SU-DHL-6 (cell line): ENCODE measurements around the gene CNGA3.
"Not testable (repeated sequence)": the region's sequence is repeated elsewhere in the genome, so short reads cannot be mapped to it uniquely, and the experiment has no call there.

Experiments used
- H2AFZ ChIP-seq: fragments of 200-600 bp; sonication (generic); 2 replicates; pipeline ENCODE4 v1.6.1; 2014; ENCODE audit warnings: low read depth, mild to moderate bottlenecking, moderate library complexity, mixed read lengths, antibody characterized with exemption, low read length; ENCODE audit not compliant: severe bottlenecking
- H3F3A ChIP-seq: fragments of 200-600 bp; shearing (Covaris generic); 2 replicates; pipeline ENCODE4 v1.6.0; 2016; ENCODE audit warnings: antibody characterized with exemption, mild to moderate bottlenecking; ENCODE audit not compliant: insufficient read depth
- H3K27ac ChIP-seq: fragments of 200-600 bp; sonication (generic); 2 replicates; pipeline ENCODE4 v1.5.1; 2016; ENCODE audit warnings: low read depth, mild to moderate bottlenecking, low read length, moderate library complexity, mixed read lengths
- H3K27me3 ChIP-seq: fragments of 200-600 bp; sonication (generic), shearing (Covaris generic); 2 replicates; pipeline ENCODE4 v1.6.0; 2014; ENCODE audit warnings: mild to moderate bottlenecking, low read length
- H3K36me3 ChIP-seq: fragments of 200-600 bp; sonication (generic); 2 replicates; pipeline ENCODE4 v1.6.1; 2014; ENCODE audit warnings: mild to moderate bottlenecking, low read length, mixed read lengths
- H3K4me2 ChIP-seq: fragments of 300-600, 200-600 bp; shearing (Covaris generic), sonication (generic); 2 replicates; pipeline ENCODE4 v1.6.0; 2014; ENCODE audit warnings: low read length, low read depth, mild to moderate bottlenecking; ENCODE audit not compliant: poor library complexity, severe bottlenecking
- H3K4me3 ChIP-seq: fragments of 200-600 bp; sonication (generic); 2 replicates; pipeline ENCODE4 v1.5.1; 2014; ENCODE audit warnings: antibody characterized with exemption, low read length, mild to moderate bottlenecking, mixed read lengths; ENCODE audit not compliant: insufficient read depth, poor library complexity, severe bottlenecking
- H3K79me2 ChIP-seq: fragments of 200-600 bp; sonication (generic); 2 replicates; pipeline ENCODE4 v1.6.1; 2014; ENCODE audit warnings: mild to moderate bottlenecking, low read length, moderate library complexity; ENCODE audit not compliant: insufficient read depth
- H3K9ac ChIP-seq: fragments of 200-600 bp; sonication (generic); 2 replicates; pipeline ENCODE4 v1.7.0; 2014; ENCODE audit warnings: mild to moderate bottlenecking, low read length
- H3K9me2 ChIP-seq: fragments of 200-600 bp; sonication (generic); replicated peaks from 2 replicates; pipeline ENCODE4 v1.6.1; 2014; ENCODE audit warnings: low read length; ENCODE audit not compliant: insufficient read depth
- H3K9me3 ChIP-seq: fragments of 200-600 bp; sonication (generic); 2 replicates; pipeline ENCODE4 v1.6.1; 2014; ENCODE audit warnings: low read length, mixed read lengths; ENCODE audit not compliant: insufficient read depth
- H4K20me1 ChIP-seq: fragments of 200-600 bp; sonication (generic); 2 replicates; pipeline ENCODE4 v1.6.1; 2014; ENCODE audit warnings: low read depth, mild to moderate bottlenecking, antibody characterized with exemption, low read length, moderate library complexity, mixed read lengths
- EZH2phosphoT487 ChIP-seq: fragments of 200-600 bp; sonication (generic), shearing (Covaris generic); conservative IDR thresholded peaks from 2 replicates; pipeline ENCODE4 v1.6.1; 2018; ENCODE audit warnings: mild to moderate bottlenecking, antibody characterized with exemption, low read length, moderate library complexity, mixed read lengths
- TF ChIP-seq, protein P1 (sequence below): fragments of 200-600 bp; sonication (generic); IDR thresholded peaks from one replicate; pipeline ENCODE4 v1.5.1; 2017; ENCODE audit warnings: antibody characterized with exemption, mild to moderate bottlenecking, low read length, moderate library complexity; ENCODE audit not compliant: insufficient read depth, poor library complexity, severe bottlenecking

CNGA3 gene

DNA sequence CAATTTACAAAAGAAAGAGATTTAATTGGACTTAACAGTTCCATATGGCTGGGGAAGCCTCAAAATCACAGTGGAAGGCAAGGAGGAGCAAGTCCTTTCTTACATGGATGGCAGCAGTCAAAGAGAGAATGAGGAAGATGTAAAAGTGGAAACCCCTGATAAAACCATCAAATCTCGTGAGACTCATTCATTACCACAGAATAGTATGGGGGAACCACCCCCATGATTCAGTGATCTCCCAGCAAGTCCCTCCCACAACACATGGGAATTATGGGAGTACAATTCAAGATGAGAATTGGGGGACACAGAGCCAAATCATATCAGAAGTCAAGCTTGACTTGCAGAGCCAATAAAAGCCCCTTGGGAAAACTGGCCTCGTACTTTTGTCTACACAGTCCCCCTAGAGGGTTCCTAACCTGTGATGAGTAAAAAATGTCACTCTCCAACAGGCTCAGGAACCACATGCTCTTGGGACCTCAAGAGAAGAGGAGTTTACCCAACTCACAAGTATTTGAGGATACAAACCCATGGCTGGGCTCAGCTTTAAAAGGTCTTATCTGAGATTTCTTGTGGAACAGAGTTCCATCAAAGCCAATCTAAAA lies 87.2 kb downstream of the CNGA3 start:
- Histone ChIP-seq H4K20me1 (no peaks in the 10 kb centered on the region), H3K9me3 (peaks cover 9% of the 10 kb centered on the region; the same call in 1 of the 2 replicates), H3K4me2 (no peak overlapping the region)

DNA sequence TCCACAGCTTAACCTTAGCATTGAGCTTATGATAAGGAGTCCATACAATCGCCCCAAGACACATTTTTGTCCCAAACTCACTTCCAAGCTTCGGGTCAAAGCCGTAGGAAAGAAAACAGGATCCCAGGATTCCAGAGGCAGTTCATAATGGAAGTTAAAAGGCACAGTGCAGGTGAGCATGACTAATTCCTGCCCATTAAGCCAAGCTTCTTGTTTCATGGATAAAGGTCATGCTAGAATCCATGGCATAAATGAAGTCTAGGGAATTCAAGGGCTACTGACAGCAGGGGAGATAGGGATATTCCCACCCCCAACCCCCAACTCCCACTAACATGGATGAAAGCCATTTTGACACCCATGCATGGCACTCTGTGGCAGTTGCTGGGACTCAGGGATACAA lies 88.2 kb downstream of the CNGA3 start:
- Histone ChIP-seq H3K4me2 (no peak overlapping the region), H3F3A (no peaks in the 10 kb centered on the region), H3K4me3 (no peak overlapping the region), H3K36me3 (no peaks in the 10 kb centered on the region), H3K27ac (no peak overlapping the region), H3K9ac (no peak overlapping the region), H2AFZ (no peak overlapping the region), H3K27me3 (no peaks in the 10 kb centered on the region), H3K9me2 (no peaks in the 10 kb centered on the region), H3K79me2 (no peaks in the 10 kb centered on the region), H4K20me1 (no peaks in the 10 kb centered on the region), H3K9me3 (peaks cover 9% of the 10 kb centered on the region; the same call in 1 of the 2 replicates)
- TF ChIP-seq, protein P1, sequence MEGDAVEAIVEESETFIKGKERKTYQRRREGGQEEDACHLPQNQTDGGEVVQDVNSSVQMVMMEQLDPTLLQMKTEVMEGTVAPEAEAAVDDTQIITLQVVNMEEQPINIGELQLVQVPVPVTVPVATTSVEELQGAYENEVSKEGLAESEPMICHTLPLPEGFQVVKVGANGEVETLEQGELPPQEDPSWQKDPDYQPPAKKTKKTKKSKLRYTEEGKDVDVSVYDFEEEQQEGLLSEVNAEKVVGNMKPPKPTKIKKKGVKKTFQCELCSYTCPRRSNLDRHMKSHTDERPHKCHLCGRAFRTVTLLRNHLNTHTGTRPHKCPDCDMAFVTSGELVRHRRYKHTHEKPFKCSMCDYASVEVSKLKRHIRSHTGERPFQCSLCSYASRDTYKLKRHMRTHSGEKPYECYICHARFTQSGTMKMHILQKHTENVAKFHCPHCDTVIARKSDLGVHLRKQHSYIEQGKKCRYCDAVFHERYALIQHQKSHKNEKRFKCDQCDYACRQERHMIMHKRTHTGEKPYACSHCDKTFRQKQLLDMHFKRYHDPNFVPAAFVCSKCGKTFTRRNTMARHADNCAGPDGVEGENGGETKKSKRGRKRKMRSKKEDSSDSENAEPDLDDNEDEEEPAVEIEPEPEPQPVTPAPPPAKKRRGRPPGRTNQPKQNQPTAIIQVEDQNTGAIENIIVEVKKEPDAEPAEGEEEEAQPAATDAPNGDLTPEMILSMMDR: no peak
- TF ChIP-seq EZH2phosphoT487: no peak

More for the DNA sequence above, 87.2 kb downstream of the CNGA3 start:
- Histone ChIP-seq H3K4me3 (no peak overlapping the region), H3K9ac (no peak overlapping the region), H3F3A (no peaks in the 10 kb centered on the region), H3K79me2 (no peaks in the 10 kb centered on the region), H3K27me3 (no peaks in the 10 kb centered on the region), H3K27ac (no peak overlapping the region), H3K9me2 (no peaks in the 10 kb centered on the region), H3K36me3 (no peaks in the 10 kb centered on the region), H2AFZ (no peak overlapping the region)
- TF ChIP-seq, protein P1: no peak
- TF ChIP-seq EZH2phosphoT487: no peak

DNA sequence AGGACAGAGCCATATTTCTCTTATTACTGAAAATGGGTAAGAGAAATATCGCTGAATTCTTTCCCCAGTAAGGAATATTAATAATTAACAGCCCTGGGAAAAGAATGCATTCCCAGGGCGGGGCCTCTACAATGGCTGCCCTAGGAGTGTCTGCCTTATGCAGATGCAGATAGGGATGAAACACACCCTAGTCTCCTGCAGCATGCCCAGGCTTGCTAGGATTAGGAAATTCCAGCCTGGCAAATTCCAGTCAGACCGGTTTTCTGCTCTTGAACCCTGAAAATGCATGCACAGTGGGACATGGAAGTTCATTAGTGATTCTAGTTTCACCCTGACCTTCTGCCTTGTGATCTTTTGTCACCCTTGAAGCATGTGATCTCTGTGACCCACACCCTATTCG lies 89.4 kb downstream of the CNGA3 start:
- H3K36me3 ChIP-seq, H3K27ac ChIP-seq, H3K4me2 ChIP-seq, H3K79me2 ChIP-seq, H3K9me2 ChIP-seq, H4K20me1 ChIP-seq, H3K4me3 ChIP-seq, H2AFZ ChIP-seq, H3K9ac ChIP-seq, H3F3A ChIP-seq, H3K27me3 ChIP-seq, H3K9me3 ChIP-seq: not testable (repeated sequence)

DNA sequence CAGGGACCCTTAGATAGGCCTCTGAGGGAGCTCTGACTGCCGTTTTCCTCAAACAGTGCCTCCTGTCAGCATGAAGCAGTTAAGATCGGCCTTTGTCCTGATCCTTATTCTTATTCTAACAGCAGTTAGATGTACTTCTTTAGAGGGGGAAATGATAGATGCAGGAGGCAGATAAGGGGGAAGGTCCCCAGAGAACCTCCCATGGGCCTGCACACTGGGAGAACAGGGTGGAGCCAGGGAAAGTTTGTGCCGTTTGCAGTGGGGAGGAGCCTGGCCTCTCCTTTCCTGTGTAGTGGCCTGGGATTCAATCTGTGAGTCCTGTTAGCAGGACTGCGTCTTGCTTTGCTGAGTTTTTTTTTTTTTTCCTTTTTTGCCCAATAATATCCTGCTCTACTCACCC lies 90.5 kb downstream of the CNGA3 start:
- TF ChIP-seq, protein P1: no peak
- no peak for TF ChIP-seq EZH2phosphoT487
- Histone ChIP-seq H2AFZ (no peak overlapping the region), H3K36me3 (no peaks in the 10 kb centered on the region), H3K27me3 (no peaks in the 10 kb centered on the region), H3K9me2 (no peaks in the 10 kb centered on the region), H3F3A (no peaks in the 10 kb centered on the region), H3K4me2 (no peak overlapping the region), H4K20me1 (no peaks in the 10 kb centered on the region), H3K79me2 (no peaks in the 10 kb centered on the region), H3K27ac (no peak overlapping the region), H3K9ac (no peak overlapping the region), H3K4me3 (no peak overlapping the region), H3K9me3 (peaks cover 9% of the 10 kb centered on the region; the same call in 1 of the 2 replicates)
